ENCODE measurements around the gene PNMA6E. TPM values are rescaled to one million over a fixed set of nuclear protein-coding genes. Genes with fewer than 3 reads are reported as not detected.

Gene PNMA6E
- total RNA-seq, 1 donor from 2014 or later: not detected

DNA sequence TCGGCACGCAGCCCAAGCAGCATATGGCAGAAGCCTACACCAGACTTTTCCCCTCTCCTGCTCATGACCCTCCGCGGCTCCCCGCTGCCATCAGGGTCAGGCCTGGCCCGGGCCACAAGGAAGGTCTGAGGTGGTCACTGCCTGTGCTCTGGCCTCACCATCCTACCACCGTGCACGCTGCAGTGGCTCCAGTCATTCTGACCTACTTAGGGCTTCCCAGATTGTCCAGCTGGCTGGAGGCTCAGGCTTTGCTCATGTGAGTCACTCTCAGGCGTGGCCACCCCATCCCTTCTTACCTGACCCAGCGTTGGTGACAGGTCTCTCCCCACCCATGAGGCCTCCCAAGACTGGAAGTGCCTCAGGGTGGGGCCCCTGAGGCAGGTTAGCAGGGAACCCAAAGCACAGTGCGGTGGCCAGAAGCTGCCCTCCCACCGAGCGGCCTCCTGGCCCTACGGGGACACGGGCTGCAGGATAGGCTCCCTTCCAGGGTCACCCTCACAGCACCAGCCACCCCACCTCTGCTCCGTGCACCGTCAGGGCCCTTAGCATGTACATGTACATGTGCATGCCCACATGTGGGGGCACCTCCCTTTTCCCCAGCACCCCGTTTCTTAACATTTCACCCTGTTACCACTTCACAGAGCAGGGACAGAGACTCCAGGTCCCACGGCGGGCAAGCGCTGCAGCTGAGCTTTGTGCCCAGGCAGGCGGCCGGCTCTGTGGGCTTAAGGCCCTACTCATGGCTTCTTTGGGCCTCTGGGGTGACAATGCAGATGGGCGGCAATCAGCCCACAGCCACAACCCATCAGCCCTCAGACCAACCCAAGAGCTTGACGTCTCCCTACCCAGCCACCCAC is 42.6 kb upstream of the PNMA6E start:
- H3K9me3 ChIP-seq (ENCODE audit: insufficient read depth, low read depth, low read length): no peaks in the 10 kb centered on the region
- H3K27me3 Mint-ChIP-seq (ENCODE audit: low read depth, unreplicated experiment): peaks cover 5% of the 10 kb centered on the region
- no peak overlapping the region for H3K9ac ChIP-seq (ENCODE audit: low read length)
- H3K9me3 Mint-ChIP-seq (ENCODE audit: unreplicated experiment): no peaks in the 10 kb centered on the region
- no peaks in the 10 kb centered on the region for H3K4me1 ChIP-seq (ENCODE audit: insufficient read depth, low read length)
- no peaks in the 10 kb centered on the region for H3K4me1 Mint-ChIP-seq (ENCODE audit: low read depth, unreplicated experiment)
- H3K27me3 ChIP-seq (ENCODE audit: insufficient read depth, low read length): no peaks in the 10 kb centered on the region
- TF ChIP-seq, protein P1, sequence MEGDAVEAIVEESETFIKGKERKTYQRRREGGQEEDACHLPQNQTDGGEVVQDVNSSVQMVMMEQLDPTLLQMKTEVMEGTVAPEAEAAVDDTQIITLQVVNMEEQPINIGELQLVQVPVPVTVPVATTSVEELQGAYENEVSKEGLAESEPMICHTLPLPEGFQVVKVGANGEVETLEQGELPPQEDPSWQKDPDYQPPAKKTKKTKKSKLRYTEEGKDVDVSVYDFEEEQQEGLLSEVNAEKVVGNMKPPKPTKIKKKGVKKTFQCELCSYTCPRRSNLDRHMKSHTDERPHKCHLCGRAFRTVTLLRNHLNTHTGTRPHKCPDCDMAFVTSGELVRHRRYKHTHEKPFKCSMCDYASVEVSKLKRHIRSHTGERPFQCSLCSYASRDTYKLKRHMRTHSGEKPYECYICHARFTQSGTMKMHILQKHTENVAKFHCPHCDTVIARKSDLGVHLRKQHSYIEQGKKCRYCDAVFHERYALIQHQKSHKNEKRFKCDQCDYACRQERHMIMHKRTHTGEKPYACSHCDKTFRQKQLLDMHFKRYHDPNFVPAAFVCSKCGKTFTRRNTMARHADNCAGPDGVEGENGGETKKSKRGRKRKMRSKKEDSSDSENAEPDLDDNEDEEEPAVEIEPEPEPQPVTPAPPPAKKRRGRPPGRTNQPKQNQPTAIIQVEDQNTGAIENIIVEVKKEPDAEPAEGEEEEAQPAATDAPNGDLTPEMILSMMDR (IDR thresholded peaks at IDR 0.05; ENCODE audit: insufficient read depth, low read depth, low read length): no peak
- no peak for TF ChIP-seq EZH2 (IDR thresholded peaks at IDR 0.05; ENCODE audit: insufficient read depth, low read length)
- no peaks in the 10 kb centered on the region for H3K36me3 ChIP-seq (ENCODE audit: insufficient read depth, low read length)
- no peak overlapping the region for H3K4me3 ChIP-seq (ENCODE audit: insufficient read depth, low read depth, low read length)
- no peak overlapping the region for H3K4me2 ChIP-seq (ENCODE audit: low read length)
- H3K79me2 ChIP-seq (ENCODE audit: insufficient read depth, low read length): no peaks in the 10 kb centered on the region
- no peak overlapping the region for H2AFZ ChIP-seq (ENCODE audit: low read depth, low read length)
- no peaks in the 10 kb centered on the region for H4K20me1 ChIP-seq (ENCODE audit: insufficient read depth, low read length)
- FAIRE-seq: no peak
- H3K27ac ChIP-seq (ENCODE audit: low read depth, low read length): no peak overlapping the region
- no peak for DNase-seq (ENCODE audit: low read depth)
- no peaks in the 10 kb centered on the region for H3K36me3 Mint-ChIP-seq (ENCODE audit: low read depth, unreplicated experiment)
- H3K4me3 Mint-ChIP-seq (ENCODE audit: unreplicated experiment): no peak overlapping the region
- no peak overlapping the region for H3K27ac Mint-ChIP-seq (ENCODE audit: unreplicated experiment)

DNA sequence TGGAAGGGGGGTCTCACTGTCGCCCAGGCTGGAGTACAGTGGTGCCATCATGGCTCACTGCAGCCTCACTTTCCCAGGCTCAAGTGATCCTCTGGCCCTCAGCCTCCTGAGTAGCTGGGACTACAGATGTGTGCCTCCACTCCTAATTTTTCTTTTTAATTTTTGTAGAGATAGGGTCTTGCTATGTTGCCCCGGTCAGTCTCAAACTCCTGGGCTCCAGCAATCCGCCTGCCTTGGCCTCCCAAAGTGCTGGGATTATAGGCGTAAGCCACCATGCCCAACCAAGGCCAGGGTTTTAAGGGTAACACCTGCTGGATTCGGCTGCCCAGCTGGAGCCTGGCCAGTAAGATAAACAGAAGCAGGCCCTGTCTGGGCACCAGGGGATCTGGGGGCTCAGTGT is 41.3 kb upstream of the PNMA6E start:
- H3K9me3 Mint-ChIP-seq (ENCODE audit: unreplicated experiment): no peaks in the 10 kb centered on the region

More for the DNA sequence above, 41.3 kb upstream of the PNMA6E start:
- Histone ChIP-seq H3K4me1 (ENCODE audit: insufficient read depth, low read length) (no peaks in the 10 kb centered on the region), H4K20me1 (ENCODE audit: insufficient read depth, low read length) (no peaks in the 10 kb centered on the region), H3K79me2 (ENCODE audit: insufficient read depth, low read length) (no peaks in the 10 kb centered on the region), H3K4me2 (ENCODE audit: low read length) (no peak overlapping the region), H3K27ac (ENCODE audit: low read depth, low read length) (no peak overlapping the region), H2AFZ (ENCODE audit: low read depth, low read length) (no peak overlapping the region), H3K9me3 (ENCODE audit: insufficient read depth, low read depth, low read length) (no peaks in the 10 kb centered on the region), H3K36me3 (ENCODE audit: insufficient read depth, low read length) (no peaks in the 10 kb centered on the region), H3K27me3 (ENCODE audit: insufficient read depth, low read length) (no peaks in the 10 kb centered on the region), H3K4me3 (ENCODE audit: insufficient read depth, low read depth, low read length) (no peak overlapping the region), H3K9ac (ENCODE audit: low read length) (no peak overlapping the region)
- Mint-ChIP-seq H3K4me1 (ENCODE audit: low read depth, unreplicated experiment) (no peaks in the 10 kb centered on the region), H3K36me3 (ENCODE audit: low read depth, unreplicated experiment) (no peaks in the 10 kb centered on the region), H3K27me3 (ENCODE audit: low read depth, unreplicated experiment) (peaks cover 5% of the 10 kb centered on the region), H3K4me3 (ENCODE audit: unreplicated experiment) (no peak overlapping the region), H3K27ac (ENCODE audit: unreplicated experiment) (no peak overlapping the region)
- TF ChIP-seq, protein P1 (IDR thresholded peaks at IDR 0.05; ENCODE audit: insufficient read depth, low read depth, low read length): no peak
- TF ChIP-seq EZH2 (IDR thresholded peaks at IDR 0.05; ENCODE audit: insufficient read depth, low read length): no peak
- DNase-seq (ENCODE audit: low read depth) (no peak), FAIRE-seq (no peak)

All from astrocyte (in vitro differentiated cells and primary cell).